H1 (cell line): ENCODE results near the gene GABRG3. TPM values are rescaled to one million over a fixed set of nuclear protein-coding genes. Genes with fewer than 3 reads are reported as not detected.

ENCODE experiments used
- CTCF ChIA-PET: fragments of 300-600 bp; sonication (Branson Sonifier 250); formaldehyde crosslinking; loops from one replicate; lab custom pipeline; 2021; ENCODE audit not compliant: partially characterized antibody; lab: Charles Lee
- POLR2A ChIA-PET: fragments of 300-600 bp; sonication (Branson Sonifier 250); formaldehyde crosslinking; loops from one replicate; lab custom pipeline; 2021; ENCODE audit warnings: inconsistent platforms; ENCODE audit not compliant: partially characterized antibody; lab: Charles Lee
- DNase-seq, 2 experiments: peaks; one replicate each; pipeline versions ENCODE4 v3.0.0 to v3.0.0-alpha.2; 2010 to 2022; ENCODE audit warnings: low spot score in 2 of 2, low read depth in 1 of 2, mixed read lengths in 1 of 2
- FAIRE-seq: peaks from 2 replicates; lab custom pipeline; 2011; peaks lifted over from hg19 to GRCh38; lab: Jason Lieb, UNC
- H2AFZ ChIP-seq: 2 replicates; pipeline ENCODE4 v1.8.1; 2012; ENCODE audit warnings: low read length, inconsistent platforms
- H2AK5ac ChIP-seq: 2 replicates; pipeline ENCODE4 v1.6.1; 2013; ENCODE audit warnings: low read depth, low read length
- H2BK120ac ChIP-seq: replicated peaks from 2 replicates; pipeline ENCODE3; 2013; ENCODE audit warnings: low read depth, low read length, inconsistent platforms
- H2BK12ac ChIP-seq: 2 replicates; pipeline ENCODE4 v1.6.1; 2013; ENCODE audit warnings: low read depth, low read length
- H2BK15ac ChIP-seq: 2 replicates; pipeline ENCODE4 v1.6.1; 2013; ENCODE audit warnings: low read length
- H2BK20ac ChIP-seq: 2 replicates; pipeline ENCODE4 v1.6.1; 2013; ENCODE audit warnings: low read length
- H2BK5ac ChIP-seq: 2 replicates; pipeline ENCODE4 v1.6.1; 2013; ENCODE audit warnings: low read depth, low read length
- H3K14ac ChIP-seq: 2 replicates; pipeline ENCODE4 v1.6.1; 2013; ENCODE audit warnings: inconsistent platforms; ENCODE audit not compliant: insufficient read length
- H3K18ac ChIP-seq: 2 replicates; pipeline ENCODE4 v1.6.1; 2013; ENCODE audit warnings: low read length; ENCODE audit errors: extremely low read depth
- H3K23ac ChIP-seq: 2 replicates; pipeline ENCODE4 v1.6.1; 2013; ENCODE audit warnings: inconsistent platforms; ENCODE audit not compliant: insufficient read length
- H3K23me2 ChIP-seq: 2 replicates; pipeline ENCODE4 v1.6.1; 2013; ENCODE audit warnings: low read depth, low read length
- H3K27ac ChIP-seq: 2 replicates; pipeline ENCODE4 v1.6.1; 2011; ENCODE audit warnings: low read depth, low read length, inconsistent platforms
- H3K27me3 ChIP-seq, 4 experiments: replicated peaks in 1 of 4; 1 replicate in 1 of 4; 2 replicates in 3 of 4; pipeline versions ENCODE4 v1.6.1 to v1.8.1; 2011 to 2013; ENCODE audit warnings: low read length in 3 of 4, mild to moderate bottlenecking in 3 of 4, inconsistent platforms in 2 of 4, mixed read lengths in 2 of 4, moderate library complexity in 1 of 4; ENCODE audit not compliant: control insufficient read depth in 3 of 4, insufficient read depth in 3 of 4; ENCODE audit errors: extremely low read depth in 1 of 4
- H3K36me3 ChIP-seq, 4 experiments: 2 replicates each; pipeline versions ENCODE4 v1.6.1 to v1.8.1; 2011 to 2013; ENCODE audit warnings: mild to moderate bottlenecking in 4 of 4, low read length in 3 of 4, moderate library complexity in 2 of 4, control low read depth in 1 of 4, inconsistent platforms in 1 of 4; ENCODE audit not compliant: insufficient read depth in 4 of 4, control insufficient read depth in 2 of 4
- H3K4ac ChIP-seq: replicated peaks from 2 replicates; pipeline ENCODE3; 2013; ENCODE audit warnings: low read length, low read depth, mixed read lengths, inconsistent platforms; ENCODE audit not compliant: insufficient read length
- H3K4me1 ChIP-seq, 4 experiments: replicated peaks in 1 of 4; 1 replicate in 1 of 4; 2 replicates in 3 of 4; pipeline versions ENCODE4 v1.6.1 to v1.8.1; 2011 to 2013; ENCODE audit warnings: low read length in 3 of 4, inconsistent platforms in 2 of 4, mixed read lengths in 1 of 4; ENCODE audit not compliant: insufficient read depth in 4 of 4, control insufficient read depth in 3 of 4
- H3K4me2 ChIP-seq, 2 experiments: 2 replicates each; pipeline versions ENCODE4 v1.6.1 to v1.8.1; 2011 to 2013; ENCODE audit warnings: low read depth in 2 of 2, low read length in 2 of 2, control low read depth in 1 of 2, inconsistent platforms in 1 of 2, mild to moderate bottlenecking in 1 of 2; ENCODE audit not compliant: insufficient read depth in 1 of 2
- H3K4me3 ChIP-seq, 4 experiments: fragments of 200-600, 300-600 bp in 1 of 4; sonication (generic), shearing (Covaris generic), sonication (Bioruptor Twin) in 1 of 4; 2 replicates each; pipeline versions ENCODE4 v1.5.1 to v1.8.1; 2011 to 2016; ENCODE audit warnings: low read length in 4 of 4, low read depth in 3 of 4, control low read depth in 2 of 4, inconsistent platforms in 2 of 4, mild to moderate bottlenecking in 2 of 4, mixed read lengths in 1 of 4, moderate library complexity in 1 of 4; ENCODE audit not compliant: insufficient read depth in 2 of 4; ENCODE audit errors: extremely low read depth in 1 of 4
- H3K56ac ChIP-seq: replicated peaks from 2 replicates; pipeline ENCODE3; 2013; ENCODE audit warnings: low read depth, mild to moderate bottlenecking, mixed read lengths, low read length, inconsistent platforms; ENCODE audit not compliant: insufficient read length
- H3K79me1 ChIP-seq: 2 replicates; pipeline ENCODE4 v1.6.1; 2013; ENCODE audit warnings: low read depth, low read length, control low read depth
- H3K79me2 ChIP-seq, 2 experiments: 2 replicates each; pipeline versions ENCODE4 v1.6.1 to v1.8.1; 2012 to 2013; ENCODE audit warnings: low read length in 2 of 2, mild to moderate bottlenecking in 2 of 2, inconsistent platforms in 1 of 2; ENCODE audit not compliant: insufficient read depth in 2 of 2, control insufficient read depth in 1 of 2
- H3K9ac ChIP-seq, 4 experiments: replicated peaks in 1 of 4; 1 replicate in 1 of 4; 2 replicates in 3 of 4; pipeline versions ENCODE4 v1.6.1 to v1.8.1; 2011 to 2013; ENCODE audit warnings: low read depth in 3 of 4, low read length in 3 of 4, control low read depth in 2 of 4, mild to moderate bottlenecking in 2 of 4, moderate library complexity in 2 of 4, inconsistent platforms in 1 of 4; ENCODE audit errors: extremely low read depth in 1 of 4
- H3K9me3 ChIP-seq, 2 experiments: 2 replicates each; pipeline versions ENCODE4 v1.6.1 to v1.8.1; 2012 to 2013; ENCODE audit warnings: mild to moderate bottlenecking in 2 of 2, moderate library complexity in 2 of 2, control low read depth in 1 of 2, inconsistent platforms in 1 of 2, low read depth in 1 of 2, low read length in 1 of 2, mixed read lengths in 1 of 2; ENCODE audit not compliant: insufficient read depth in 2 of 2
- H4K20me1 ChIP-seq, 2 experiments: replicated peaks in 1 of 2; 2 replicates each; pipeline versions ENCODE3 to v1.8.1; 2011 to 2013; ENCODE audit warnings: inconsistent platforms in 2 of 2, low read length in 2 of 2, mild to moderate bottlenecking in 1 of 2; ENCODE audit not compliant: insufficient read depth in 2 of 2, control insufficient read depth in 1 of 2
- H4K5ac ChIP-seq: 2 replicates; pipeline ENCODE4 v1.6.1; 2013; ENCODE audit warnings: low read length, low read depth, mixed read lengths, inconsistent platforms; ENCODE audit not compliant: insufficient read length
- H4K8ac ChIP-seq: 2 replicates; pipeline ENCODE4 v1.8.0; 2013; ENCODE audit warnings: mild to moderate bottlenecking, moderate library complexity, low read length, inconsistent platforms; ENCODE audit not compliant: insufficient read depth; ENCODE audit errors: extremely low read depth
- H4K91ac ChIP-seq: replicated peaks from 2 replicates; pipeline ENCODE3; 2013; ENCODE audit warnings: low read length, mixed read lengths, inconsistent platforms; ENCODE audit not compliant: insufficient read length
- EGR1 ChIP-seq: IDR thresholded peaks from 2 replicates; pipeline ENCODE4 v1.6.1; 2011; ENCODE audit warnings: low read depth, low read length, borderline replicate concordance
- RAD21 ChIP-seq, 2 experiments: IDR thresholded peaks in 1 of 2; conservative IDR thresholded peaks in 1 of 2; 2 replicates each; pipeline ENCODE4 v1.6.1; 2011; ENCODE audit warnings: low read depth in 2 of 2, low read length in 2 of 2, improper control_type of control experiment in 1 of 2, inconsistent platforms in 1 of 2, mild to moderate bottlenecking in 1 of 2, moderate library complexity in 1 of 2
- SP2 ChIP-seq: IDR thresholded peaks from 2 replicates; pipeline ENCODE4 v1.6.1; 2012; ENCODE audit warnings: mild to moderate bottlenecking, low read length, inconsistent platforms
- TEAD4 ChIP-seq: IDR thresholded peaks from 2 replicates; pipeline ENCODE4 v1.6.1; 2012; ENCODE audit warnings: low read depth, low read length, inconsistent platforms, mixed read lengths
- WGBS, 2 experiments: shearing (Covaris generic) in 1 of 2; methylation state at CpG; one replicate each; pipeline versions ENCODE4 v1.1.6 to v1.1.7; 2013 to 2015; ENCODE audit warnings: low lambda C conversion rate in 2 of 2, mixed read lengths in 2 of 2, inconsistent platforms in 1 of 2, low coverage in 1 of 2, missing lambda C conversion rate in 1 of 2; ENCODE audit not compliant: insufficient replicate concordance in 2 of 2, insufficient coverage in 1 of 2, insufficient read length in 1 of 2; ENCODE audit errors: extremely low coverage in 1 of 2, missing lambda C conversion rate in 1 of 2; 5-methylcytosine and 5-hydroxymethylcytosine counted together
- polyA plus RNA-seq, 7 experiments: library from polyadenylated mRNA; depleted of rRNA in 3 of 7; stranded (reverse) in 5 of 7; unstranded in 2 of 7; fragments of >200 nt in 5 of 7; fragments of 200-250 nt in 2 of 7; gene quantifications; 1 replicate in 5 of 7; 2 replicates in 1 of 7; 4 replicates in 1 of 7; pipeline versions ENCODE4 v1.2.1 to v1.2.3, GENCODE V29; 2011 to 2013; ENCODE audit warnings: missing spikeins in 2 of 7, mixed read lengths in 2 of 7
- total RNA-seq: library from RNA; stranded (reverse); fragmentation: NEBNext Ultra II Directional; extraction: Animal tissue kit (Norgen Biotek cat#: 25700); gene quantifications from 2 replicates; pipeline ENCODE4 v1.2.1, GENCODE V29; 2021
- TF ChIP-seq, protein P1 (sequence below): IDR thresholded peaks from 2 replicates; pipeline ENCODE4 v1.6.1; 2012; ENCODE audit warnings: low read length, inconsistent platforms
- TF ChIP-seq, protein P2 (sequence below): IDR thresholded peaks from 2 replicates; pipeline ENCODE4 v1.6.1; 2012; ENCODE audit warnings: inconsistent platforms

The GABRG3 gene
- total and polyA plus RNA-seq, 2 of the 8 experiments (the other 6 are each of a cell fraction or from before 2014, with no cell fraction given): 0.17 to 0.80 TPM

DNA sequence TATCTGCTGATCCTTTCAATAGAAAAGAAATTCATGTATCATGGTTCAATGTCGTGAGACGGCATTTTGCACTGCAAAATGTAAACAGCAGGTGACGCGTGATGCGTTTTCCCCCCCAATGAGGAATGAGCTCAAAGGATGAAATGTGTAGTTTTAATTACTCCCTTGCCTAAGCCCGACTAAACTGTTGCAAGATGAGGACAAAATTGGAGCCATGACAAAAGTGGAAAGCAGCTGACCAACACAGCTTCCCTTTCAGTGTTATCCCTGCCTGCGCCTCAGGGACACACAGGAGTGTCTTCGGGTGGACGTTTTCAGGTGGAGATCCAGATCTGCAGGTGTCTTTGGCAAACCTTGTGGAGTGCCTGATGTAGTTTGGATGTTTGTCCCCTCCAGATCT is 92.0 kb downstream of the GABRG3 start:
- no peaks in the 10 kb centered on the region for H3K23me2 ChIP-seq
- no peaks in the 10 kb centered on the region for H4K20me1 ChIP-seq
- no peaks in the 10 kb centered on the region for H3K36me3 ChIP-seq
- H3K79me2 ChIP-seq: no peaks in the 10 kb centered on the region
- H3K56ac ChIP-seq: no peak overlapping the region
- no peak overlapping the region for H2BK5ac ChIP-seq
- no peak overlapping the region for H2BK12ac ChIP-seq
- H3K79me1 ChIP-seq: no peaks in the 10 kb centered on the region
- H3K4me3 ChIP-seq: no peak overlapping the region
- no peak overlapping the region for H4K91ac ChIP-seq
- 0 out of 2 replicates have a peak overlapping the region, but pooled peaks have one; percentile 46 for H2BK15ac ChIP-seq
- POLR2A ChIA-PET: interaction anchor here (0.9 to 1.5 kb wide), 2 partner anchors 8 to 10 kb away, joined by 3 read pairs; no protein-coding TSS in a partner anchor
- no peak overlapping the region for H3K18ac ChIP-seq
- WGBS, 2 experiments: 94% methylated on average over 9 of the region's 9 CpGs; no CpG with 5 or more reads in 1 of the 2 experiments
- no peak for DNase-seq
- peaks cover under 1% of the 10 kb centered on the region in 2 experiments; a peak in 1 of 4 replicates for H3K9me3 ChIP-seq
- H3K27me3 ChIP-seq: no peaks in the 10 kb centered on the region
- no peak overlapping the region for H3K9ac ChIP-seq
- H2BK20ac ChIP-seq: no peak overlapping the region
- H2AFZ ChIP-seq: no peak overlapping the region
- no peak overlapping the region for H3K23ac ChIP-seq
- H4K8ac ChIP-seq: no peak overlapping the region
- H3K27ac ChIP-seq: no peak overlapping the region
- no peak overlapping the region for H3K4me2 ChIP-seq
- no peak overlapping the region for H4K5ac ChIP-seq
- H2BK120ac ChIP-seq: no peak overlapping the region
- FAIRE-seq: no peak
- no peak overlapping the region for H3K14ac ChIP-seq
- no peak overlapping the region for H2AK5ac ChIP-seq
- CTCF ChIA-PET: interaction anchor here (0.7 to 2.5 kb wide), 6 partner anchors 13 to 296 kb away, joined by 3 to 9 read pairs (median 4); no protein-coding TSS in a partner anchor
- no peak overlapping the region for H3K4ac ChIP-seq
- no peaks in the 10 kb centered on the region for H3K4me1 ChIP-seq
- TF ChIP-seq RAD21 (IDR thresholded peaks at IDR 0.05 in 1 of 2, conservative IDR thresholded peaks at IDR 0.05 in 1 of 2; ENCODE audit: low read depth in 2 of 2, low read length in 2 of 2) (no peak), EGR1 (no peak), TEAD4 (no peak), SP2 (no peak)
- TF ChIP-seq, protein P1, sequence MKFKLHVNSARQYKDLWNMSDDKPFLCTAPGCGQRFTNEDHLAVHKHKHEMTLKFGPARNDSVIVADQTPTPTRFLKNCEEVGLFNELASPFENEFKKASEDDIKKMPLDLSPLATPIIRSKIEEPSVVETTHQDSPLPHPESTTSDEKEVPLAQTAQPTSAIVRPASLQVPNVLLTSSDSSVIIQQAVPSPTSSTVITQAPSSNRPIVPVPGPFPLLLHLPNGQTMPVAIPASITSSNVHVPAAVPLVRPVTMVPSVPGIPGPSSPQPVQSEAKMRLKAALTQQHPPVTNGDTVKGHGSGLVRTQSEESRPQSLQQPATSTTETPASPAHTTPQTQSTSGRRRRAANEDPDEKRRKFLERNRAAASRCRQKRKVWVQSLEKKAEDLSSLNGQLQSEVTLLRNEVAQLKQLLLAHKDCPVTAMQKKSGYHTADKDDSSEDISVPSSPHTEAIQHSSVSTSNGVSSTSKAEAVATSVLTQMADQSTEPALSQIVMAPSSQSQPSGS: no peak
- TF ChIP-seq, protein P2, sequence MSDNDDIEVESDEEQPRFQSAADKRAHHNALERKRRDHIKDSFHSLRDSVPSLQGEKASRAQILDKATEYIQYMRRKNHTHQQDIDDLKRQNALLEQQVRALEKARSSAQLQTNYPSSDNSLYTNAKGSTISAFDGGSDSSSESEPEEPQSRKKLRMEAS: no peak
